ENCODE measurements around the gene DNMT3A. TPM values are rescaled to one million over a fixed set of nuclear protein-coding genes. Genes with fewer than 3 reads are reported as not detected.

The DNMT3A gene
- total RNA-seq, 1 donor from 2014 or later, result 219 TPM

GRCh38 chr2:25334482-25334881 lies 7.2 kb downstream of the DNMT3A start:
- Mint-ChIP-seq H3K27me3 (ENCODE audit: low read depth) (no peaks in the 10 kb centered on the region), H3K27ac (no peak overlapping the region), H3K4me3 (no peak overlapping the region), H3K36me3 (peaks cover 7% of the 10 kb centered on the region), H3K4me1 (peaks cover 50% of the 10 kb centered on the region), H3K9me3 (no peaks in the 10 kb centered on the region)
- DNase-seq (ENCODE audit: low spot score in 2 of 2, unreplicated experiment in 2 of 2), result no peak
- TF ChIP-seq, protein P1, sequence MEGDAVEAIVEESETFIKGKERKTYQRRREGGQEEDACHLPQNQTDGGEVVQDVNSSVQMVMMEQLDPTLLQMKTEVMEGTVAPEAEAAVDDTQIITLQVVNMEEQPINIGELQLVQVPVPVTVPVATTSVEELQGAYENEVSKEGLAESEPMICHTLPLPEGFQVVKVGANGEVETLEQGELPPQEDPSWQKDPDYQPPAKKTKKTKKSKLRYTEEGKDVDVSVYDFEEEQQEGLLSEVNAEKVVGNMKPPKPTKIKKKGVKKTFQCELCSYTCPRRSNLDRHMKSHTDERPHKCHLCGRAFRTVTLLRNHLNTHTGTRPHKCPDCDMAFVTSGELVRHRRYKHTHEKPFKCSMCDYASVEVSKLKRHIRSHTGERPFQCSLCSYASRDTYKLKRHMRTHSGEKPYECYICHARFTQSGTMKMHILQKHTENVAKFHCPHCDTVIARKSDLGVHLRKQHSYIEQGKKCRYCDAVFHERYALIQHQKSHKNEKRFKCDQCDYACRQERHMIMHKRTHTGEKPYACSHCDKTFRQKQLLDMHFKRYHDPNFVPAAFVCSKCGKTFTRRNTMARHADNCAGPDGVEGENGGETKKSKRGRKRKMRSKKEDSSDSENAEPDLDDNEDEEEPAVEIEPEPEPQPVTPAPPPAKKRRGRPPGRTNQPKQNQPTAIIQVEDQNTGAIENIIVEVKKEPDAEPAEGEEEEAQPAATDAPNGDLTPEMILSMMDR (IDR thresholded peaks at IDR 0.05; ENCODE audit: unreplicated experiment), result no peak

DNA sequence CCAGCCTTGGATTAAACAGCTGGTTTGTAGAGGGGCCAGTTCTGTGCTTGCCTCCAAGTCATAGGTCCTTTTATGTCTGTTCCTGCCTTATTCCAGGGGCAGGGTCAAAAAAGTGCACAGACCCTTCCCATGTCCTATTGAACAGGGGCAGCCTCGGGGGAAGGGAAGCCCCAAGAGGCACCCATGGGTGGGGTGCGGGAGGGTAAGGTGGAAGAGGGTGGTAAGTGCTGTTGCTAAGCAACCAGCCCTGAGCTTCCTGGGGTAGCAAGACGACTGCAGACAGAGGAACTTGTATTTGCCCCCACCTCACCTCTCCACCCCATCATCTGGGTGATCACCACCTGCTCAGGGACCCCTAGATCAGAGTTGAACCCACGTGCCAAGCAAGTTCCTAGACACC lies 7.7 kb downstream of the DNMT3A start:
- Mint-ChIP-seq H3K9me3 (no peaks in the 10 kb centered on the region), H3K27ac (no peak overlapping the region), H3K4me1 (peaks cover 45% of the 10 kb centered on the region), H3K36me3 (peaks cover 7% of the 10 kb centered on the region), H3K27me3 (ENCODE audit: low read depth) (no peaks in the 10 kb centered on the region), H3K4me3 (no peak overlapping the region)
- DNase-seq (ENCODE audit: low spot score in 2 of 2, unreplicated experiment in 2 of 2), result no peak
- TF ChIP-seq, protein P1 (IDR thresholded peaks at IDR 0.05; ENCODE audit: unreplicated experiment), result no peak

GRCh38 chr2:25332571-25332970 lies 9.2 kb downstream of the DNMT3A start:
- TF ChIP-seq, protein P1 (IDR thresholded peaks at IDR 0.05; ENCODE audit: unreplicated experiment), result no peak
- Mint-ChIP-seq H3K4me1 (peaks cover 38% of the 10 kb centered on the region), H3K4me3 (no peak overlapping the region), H3K27ac (no peak overlapping the region), H3K9me3 (peaks cover 4% of the 10 kb centered on the region), H3K27me3 (ENCODE audit: low read depth) (no peaks in the 10 kb centered on the region), H3K36me3 (peaks cover 13% of the 10 kb centered on the region)
- no peak for DNase-seq (ENCODE audit: low spot score in 2 of 2, unreplicated experiment in 2 of 2)

DNA sequence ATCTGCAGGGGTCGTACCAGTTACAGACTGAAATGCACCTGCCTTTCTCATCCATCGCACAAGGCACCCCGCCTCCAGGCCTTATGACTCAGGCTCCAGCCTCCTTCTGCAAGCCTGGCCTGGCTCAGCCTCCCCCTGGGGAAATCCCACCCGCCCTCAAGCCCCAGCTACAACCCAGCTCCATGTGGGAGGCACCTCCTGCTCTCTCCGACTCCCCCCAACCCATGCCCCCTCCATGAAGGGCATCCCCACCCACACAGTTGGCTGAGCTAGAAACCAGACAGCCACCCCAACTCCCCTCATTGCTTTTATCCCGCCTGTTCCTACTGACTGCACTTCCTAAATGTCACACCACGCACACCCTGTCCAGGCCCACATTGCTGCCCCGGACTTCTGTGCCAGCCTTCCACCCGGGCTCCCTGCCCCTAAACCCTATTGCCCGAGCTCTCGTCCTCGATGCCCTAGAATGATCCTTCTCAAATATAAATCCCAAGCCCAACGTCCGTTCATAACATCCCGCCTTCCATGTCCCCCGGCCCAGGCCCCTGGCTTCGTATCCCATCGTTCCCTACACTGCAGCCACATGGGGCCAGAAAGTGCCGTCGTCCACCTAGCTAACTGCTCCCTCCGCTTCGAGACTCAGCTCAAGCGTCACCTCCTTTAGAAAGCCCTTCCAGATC lies 9.9 kb downstream of the DNMT3A start:
- H3K27me3 Mint-ChIP-seq (ENCODE audit: low read depth), result no peaks in the 10 kb centered on the region
- H3K9me3 Mint-ChIP-seq, result peaks cover 10% of the 10 kb centered on the region
- peaks cover 18% of the 10 kb centered on the region for H3K36me3 Mint-ChIP-seq
- TF ChIP-seq, protein P1 (IDR thresholded peaks at IDR 0.05; ENCODE audit: unreplicated experiment), result no peak
- no peak overlapping the region for H3K4me3 Mint-ChIP-seq
- no peak for DNase-seq (ENCODE audit: low spot score in 2 of 2, unreplicated experiment in 2 of 2)
- no peak overlapping the region for H3K27ac Mint-ChIP-seq
- peaks cover 30% of the 10 kb centered on the region for H3K4me1 Mint-ChIP-seq

- H3K27ac Mint-ChIP-seq, result no peak overlapping the region
- H3K4me1 Mint-ChIP-seq, result peaks cover 24% of the 10 kb centered on the region
- TF ChIP-seq, protein P1 (IDR thresholded peaks at IDR 0.05; ENCODE audit: unreplicated experiment), result no peak
- peaks cover 14% of the 10 kb centered on the region for H3K9me3 Mint-ChIP-seq
- no peaks in the 10 kb centered on the region for H3K27me3 Mint-ChIP-seq (ENCODE audit: low read depth)
- DNase-seq (ENCODE audit: low spot score in 2 of 2, unreplicated experiment in 2 of 2), result no peak
- no peak overlapping the region for H3K4me3 Mint-ChIP-seq
- peaks cover 26% of the 10 kb centered on the region for H3K36me3 Mint-ChIP-seq
Observed at GRCh38 chr2:25330937-25331336, 10.8 kb downstream of the DNMT3A start.
